ENCODE measurements around the gene MPRIP.

Gene MPRIP

DNA sequence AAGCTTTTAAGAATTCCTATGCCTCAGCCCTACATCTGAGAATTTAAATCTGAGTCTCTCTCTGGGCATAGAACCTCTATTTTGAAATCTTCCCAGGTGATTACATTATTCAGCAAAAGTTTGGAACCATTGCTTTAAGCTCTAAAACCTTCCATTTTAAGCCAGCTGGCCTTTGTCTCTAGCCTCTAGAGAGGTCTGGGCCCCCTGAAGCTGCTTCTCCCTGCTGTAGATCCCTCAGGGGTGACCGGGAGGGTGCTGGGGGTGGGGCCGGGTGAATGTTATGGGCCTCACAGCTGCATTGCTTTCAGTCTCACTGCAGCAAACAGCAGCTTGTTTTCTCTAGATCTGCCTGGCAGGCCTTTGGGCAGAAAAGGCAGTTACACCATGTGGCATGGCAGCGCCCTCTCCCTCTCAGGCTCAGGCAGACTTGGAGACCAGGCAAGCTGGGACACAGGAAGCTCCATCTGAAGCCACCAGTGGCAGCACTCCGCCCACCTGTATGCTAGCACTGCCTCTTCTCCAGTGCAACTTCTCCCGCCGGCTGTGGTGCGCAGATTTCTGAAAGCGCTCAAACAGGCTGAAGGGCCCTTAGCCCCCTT lies 66.3 kb downstream of the MPRIP start:
- DNase-seq (ENCODE audit: low read depth): no peak

DNA sequence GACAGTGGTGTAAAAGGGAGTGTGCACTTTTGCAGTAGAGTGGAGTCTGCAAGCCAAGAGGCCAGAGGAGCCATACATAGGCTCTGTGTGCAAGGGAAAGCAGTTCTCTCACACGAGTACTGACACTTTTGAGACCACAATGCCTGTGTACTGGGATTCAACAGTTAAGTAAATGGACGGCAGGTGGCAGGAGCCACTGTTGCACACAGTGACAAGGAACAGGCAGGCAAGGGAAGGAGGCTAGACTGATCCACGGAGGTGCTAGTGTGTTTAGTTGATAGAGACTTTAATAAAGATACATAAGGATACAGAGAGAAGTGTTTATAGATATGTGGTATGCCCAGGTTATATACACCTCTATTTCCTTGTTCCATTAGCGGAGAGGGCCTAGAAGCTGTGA lies 67.0 kb downstream of the MPRIP start:
- no peak for DNase-seq (ENCODE audit: low read depth)

DNA sequence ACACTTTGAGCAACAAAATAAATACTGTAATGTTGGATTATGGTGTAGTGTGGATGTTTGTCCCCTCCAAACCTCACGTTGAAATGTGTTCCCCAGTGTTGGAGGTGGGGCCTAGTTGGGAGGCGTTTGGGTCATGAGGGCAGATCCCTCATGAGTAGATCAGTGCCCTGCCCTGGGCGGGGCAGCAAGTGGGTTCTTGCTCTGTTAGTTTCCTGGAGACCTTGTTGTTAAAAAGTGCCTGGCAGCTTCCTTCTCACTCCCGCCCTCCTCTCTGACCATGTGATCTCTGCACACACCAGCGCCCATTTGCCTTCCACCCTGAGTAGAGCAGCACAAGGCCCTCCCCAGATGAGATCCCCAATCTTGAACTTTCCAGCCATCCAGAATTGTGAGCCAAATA lies 67.7 kb downstream of the MPRIP start:
- DNase-seq (ENCODE audit: low read depth): no peak

DNA sequence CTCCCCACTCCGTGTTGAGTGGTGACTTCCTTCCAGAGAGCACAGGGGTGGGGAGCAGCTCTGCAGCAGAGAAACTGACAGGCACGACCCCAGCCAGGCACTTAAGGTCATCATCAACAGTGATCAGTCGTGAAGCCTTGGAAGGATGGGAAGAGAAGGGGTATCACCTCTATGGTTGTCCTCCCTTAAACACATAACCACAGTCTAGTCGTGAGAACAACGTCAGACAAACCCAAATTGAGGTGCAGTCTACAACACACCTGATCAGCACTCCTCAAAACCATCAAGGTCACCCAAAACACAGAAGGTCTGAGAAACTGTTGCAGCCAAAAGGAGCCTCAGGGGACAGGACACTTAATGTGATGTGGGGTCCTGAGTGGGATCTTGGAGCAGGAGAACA lies 68.3 kb downstream of the MPRIP start:
- DNase-seq (ENCODE audit: low read depth): no peak

DNA sequence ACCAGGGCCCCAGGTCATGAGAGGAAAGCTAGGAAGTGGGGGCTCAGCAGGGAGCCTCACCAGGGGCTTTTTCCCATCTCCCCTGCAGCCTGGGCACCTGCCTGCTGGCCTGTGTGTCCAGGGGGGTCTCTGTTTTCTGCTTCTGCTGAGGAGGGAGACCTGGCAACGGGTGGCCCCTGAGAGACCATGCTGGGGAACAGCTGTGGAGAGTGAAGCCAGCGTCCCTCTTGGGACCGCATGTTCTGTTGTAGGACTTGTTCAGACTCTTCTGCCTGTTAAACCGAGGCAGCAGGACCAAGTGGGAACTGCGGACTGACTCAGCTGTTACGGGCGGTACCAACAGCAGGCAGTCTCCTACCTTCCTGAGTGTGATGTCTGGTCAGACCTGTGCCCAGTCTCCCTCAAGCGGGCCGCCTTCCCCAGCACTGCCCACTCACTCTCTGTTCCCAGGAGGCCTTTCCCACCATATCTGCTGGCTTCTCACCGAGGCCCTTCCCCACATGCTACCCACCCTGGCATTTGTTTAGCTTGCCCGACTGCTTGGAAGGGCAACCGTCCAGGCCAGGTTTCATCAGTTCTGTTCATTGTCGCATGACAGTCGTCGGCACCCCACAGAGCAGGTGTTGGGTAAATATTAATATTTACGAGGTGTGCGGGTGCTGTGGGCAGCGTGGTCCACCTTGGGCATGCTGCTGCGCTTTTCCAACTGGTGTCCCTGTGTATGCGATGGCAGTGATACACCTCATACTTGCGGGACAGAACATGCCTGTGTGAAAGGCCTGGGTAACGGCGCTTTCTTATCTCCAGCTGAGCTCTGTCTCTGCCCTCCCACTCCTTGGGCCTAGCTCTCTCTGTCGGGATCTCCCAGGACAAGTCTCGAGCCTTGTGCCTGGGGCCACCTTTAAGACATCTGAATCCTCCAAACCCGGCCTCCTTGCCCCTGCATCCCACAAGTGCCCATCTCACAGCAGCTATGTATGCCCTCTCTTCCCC lies 69.4 kb downstream of the MPRIP start:
- DNase-seq (ENCODE audit: low read depth): no peak

DNA sequence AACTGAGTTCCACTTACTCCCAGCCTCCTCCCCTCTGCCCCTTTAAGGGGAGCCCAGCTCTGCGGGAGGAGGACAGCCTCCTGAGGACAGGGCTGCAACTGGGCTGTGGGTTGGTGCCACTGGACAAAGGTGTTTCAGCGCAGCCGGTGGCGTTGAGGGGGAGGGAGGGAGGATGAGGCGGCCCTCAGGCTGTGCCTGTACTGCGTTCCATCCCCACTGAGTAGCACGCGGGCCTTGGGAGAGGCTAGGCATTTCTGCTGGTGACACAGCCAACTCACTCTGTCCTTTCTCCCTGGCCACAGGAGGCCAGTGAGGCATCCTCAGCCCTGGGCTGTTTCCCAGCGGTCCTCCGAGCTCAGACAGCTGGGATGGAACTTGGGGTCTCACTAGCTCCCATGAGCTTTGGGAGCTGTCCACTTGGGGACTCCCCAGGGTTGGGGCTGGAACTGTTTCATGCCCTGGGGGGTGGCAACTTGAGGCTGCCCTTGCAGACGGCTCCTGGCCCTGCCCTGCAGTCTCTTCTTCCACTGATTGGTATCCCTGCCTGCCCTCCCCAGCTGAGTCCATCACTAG lies 70.5 kb downstream of the MPRIP start:
- DNase-seq (ENCODE audit: low read depth): no peak

DNA sequence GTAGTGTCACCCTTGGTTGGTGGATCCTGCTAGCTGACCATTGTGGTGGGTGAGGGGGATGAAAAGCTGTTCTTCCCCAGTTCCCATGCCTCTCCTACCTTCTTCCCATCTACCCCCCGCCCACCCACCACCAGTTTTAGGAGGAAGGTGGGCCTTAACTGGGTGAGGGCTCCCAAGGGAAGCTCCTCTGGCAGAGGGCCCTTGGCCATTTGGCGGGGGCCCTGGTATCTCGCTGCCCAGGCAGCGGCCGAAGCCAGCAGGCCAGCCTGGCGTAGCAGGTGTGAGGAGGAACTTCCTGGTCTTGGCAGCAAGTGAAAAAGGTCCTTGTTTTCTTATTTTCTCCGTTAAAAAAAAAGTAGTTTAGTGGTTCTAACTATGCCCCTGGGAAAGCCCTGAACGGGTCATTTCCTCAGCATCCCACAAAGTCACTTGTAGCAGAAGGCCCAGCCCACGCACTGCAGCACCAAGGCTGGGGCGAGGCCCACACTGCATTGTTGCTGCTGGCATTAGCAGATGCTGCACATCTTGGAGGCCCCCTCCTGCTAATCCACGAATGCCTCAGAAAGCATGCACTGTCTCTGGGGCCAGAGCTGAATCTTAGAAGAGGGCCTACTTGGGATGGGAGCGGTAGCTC lies 72.5 kb downstream of the MPRIP start:
- no peak for DNase-seq (ENCODE audit: low read depth)

DNA sequence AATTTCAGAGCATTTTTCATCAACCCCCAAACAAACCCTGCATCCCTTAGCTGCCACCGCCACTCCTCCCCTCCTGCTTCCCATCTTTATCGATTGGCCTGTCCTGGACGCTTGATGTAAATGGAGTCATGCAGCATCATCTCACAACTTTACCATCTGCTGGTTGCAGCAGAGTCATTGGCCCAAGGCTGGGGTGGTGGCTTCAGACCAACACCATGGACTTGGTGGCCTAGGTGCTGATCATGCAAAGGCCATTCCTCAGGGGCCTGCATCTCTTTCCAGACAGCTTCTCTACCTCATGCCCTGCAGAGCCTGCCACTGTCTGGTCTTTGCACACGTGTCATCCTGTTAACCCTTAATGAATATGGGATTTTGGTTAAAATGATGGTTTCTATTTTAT lies 73.4 kb downstream of the MPRIP start:
- no peak for DNase-seq (ENCODE audit: low read depth)

DNA sequence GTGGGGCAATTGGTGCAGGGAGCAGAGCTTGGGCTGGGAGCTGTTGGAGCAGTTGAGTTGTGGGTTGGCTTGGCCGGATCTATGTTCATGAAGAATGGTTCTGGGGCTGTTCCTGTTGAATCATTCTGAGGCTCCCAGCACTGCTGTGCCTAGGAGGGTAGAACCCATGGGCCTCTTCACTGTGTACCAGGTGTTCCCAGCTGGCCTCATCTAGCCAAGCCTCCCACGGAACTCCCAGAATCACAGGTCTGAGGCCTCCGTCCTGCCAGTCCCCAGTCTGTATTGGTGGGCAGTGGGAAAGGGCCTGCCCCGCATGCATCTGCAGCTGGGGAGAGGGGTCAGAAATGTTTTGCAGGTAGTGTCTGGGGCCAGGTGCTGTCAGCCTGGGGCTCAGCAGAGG lies 74.1 kb downstream of the MPRIP start:
- DNase-seq (ENCODE audit: low read depth): no peak

DNA sequence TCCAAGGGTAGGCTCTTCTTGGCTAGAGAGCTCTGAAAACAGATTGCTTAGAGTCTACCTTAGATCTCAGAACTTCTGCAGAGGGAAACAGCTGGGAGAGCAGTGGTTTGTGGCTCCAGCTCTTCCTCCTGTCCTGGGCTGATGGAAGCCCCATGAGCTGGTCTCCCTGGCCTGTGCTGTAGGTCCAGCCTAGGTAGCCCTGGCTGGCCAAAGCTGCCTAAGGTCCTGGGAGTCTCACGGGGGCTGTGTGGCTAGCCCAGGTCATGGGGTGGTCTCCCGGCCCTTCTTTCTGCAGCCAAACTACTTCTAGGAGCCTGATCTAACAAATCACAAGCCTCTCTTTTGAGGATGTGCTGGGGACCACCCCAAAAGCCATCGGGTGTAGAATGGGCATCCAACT lies 75.7 kb downstream of the MPRIP start:
- DNase-seq (ENCODE audit: low read depth): no peak

DNA sequence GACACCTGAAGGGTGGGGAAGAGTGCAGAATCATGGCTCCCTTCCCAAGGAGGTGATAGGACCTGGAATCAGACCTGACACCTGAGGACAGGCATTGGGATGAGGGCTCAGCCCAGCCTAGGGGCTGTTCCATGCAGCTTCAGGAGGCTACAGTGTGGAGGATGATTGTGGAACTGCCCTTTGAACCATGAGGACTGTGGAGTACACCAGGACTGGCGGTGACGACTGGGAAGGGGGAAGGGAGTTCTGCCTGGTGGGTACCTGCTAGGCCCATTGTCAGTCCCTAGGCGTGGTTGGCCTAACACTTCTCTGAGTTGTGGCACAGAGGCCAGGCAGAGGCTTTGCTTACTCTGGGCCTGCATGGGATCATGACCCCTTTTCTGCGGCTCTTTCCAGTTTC lies 76.1 kb downstream of the MPRIP start:
- no peak for DNase-seq (ENCODE audit: low read depth)

DNA sequence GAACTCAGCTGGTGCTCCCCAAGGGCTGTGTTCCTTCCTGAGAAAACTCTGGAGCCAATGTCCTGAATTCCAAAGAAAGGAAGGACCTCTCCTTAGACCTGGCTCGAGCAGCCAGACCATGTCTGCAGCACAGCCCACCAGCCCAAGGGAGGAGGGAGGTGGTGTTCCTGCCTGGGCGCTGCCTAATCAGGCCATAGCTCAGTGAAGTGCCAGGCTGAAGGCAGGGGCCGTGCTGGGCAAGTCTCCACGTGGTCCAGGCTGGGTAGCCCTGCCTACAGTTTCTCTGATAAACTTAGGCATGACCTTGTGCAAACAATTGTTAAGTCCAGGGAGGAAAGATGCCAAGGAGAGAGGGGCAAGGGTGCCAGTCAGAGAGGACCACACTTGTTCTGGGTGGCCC lies 76.8 kb downstream of the MPRIP start:
- no peak for DNase-seq (ENCODE audit: low read depth)

DNA sequence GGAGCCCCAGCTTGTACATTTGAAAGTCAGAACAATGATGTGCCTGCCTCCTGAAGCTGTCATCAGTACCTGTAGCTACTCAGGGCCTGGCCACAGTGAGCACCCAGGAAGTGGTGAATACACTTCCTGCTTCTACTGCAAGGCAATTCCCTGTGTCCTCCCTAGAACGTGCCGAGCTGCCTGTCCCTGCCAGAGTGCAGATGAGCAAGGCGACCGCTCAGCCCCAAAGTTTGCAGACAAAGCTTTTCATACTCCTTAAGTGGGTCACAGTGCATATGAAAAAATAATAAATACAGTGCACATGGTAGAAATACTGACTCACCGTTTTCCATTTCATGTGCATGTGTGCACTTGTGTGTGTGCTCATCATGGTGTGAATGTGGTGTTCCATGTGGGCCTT lies 77.3 kb downstream of the MPRIP start:
- DNase-seq (ENCODE audit: low read depth): peak; percentile 33

DNA sequence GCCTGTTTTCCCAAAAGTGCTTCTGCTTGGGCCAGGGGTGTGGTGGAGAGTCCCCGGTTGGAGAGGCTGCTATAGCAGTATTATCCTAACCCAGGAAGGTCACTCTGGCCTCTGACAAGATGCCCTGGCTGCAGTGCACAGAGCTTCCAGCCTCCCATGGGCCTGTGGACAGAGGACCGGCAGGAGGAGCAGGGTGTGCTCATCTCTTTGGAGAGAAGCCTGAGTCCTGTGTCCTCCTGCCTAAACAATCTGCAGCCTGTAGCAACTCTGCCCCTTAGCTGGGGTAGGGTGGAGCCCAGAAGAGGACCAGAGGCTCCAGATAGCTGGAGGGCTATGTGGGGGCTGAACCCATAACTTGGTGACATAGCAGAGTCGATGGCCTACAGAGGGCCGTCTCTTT lies 78.0 kb downstream of the MPRIP start:
- DNase-seq (ENCODE audit: low read depth): no peak

DNA sequence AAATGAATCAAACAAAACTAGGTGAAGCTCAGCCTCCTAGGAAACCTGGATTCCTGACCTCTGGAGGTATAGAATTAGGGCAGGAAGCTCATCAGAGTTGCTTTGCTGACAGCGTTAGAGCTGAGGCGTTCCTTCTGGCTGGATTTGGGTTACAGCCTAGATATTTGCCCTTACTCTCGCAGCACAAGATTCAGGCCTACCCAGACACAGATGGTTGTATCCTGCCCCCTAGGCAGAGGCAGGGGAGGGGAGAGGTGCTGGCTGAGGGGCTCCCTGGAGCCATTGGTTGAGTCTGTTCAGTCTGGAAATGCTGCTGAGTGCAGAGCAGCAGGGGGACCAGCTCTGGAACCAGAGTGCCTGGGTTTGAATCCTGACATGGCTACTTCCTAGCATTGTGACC lies 78.4 kb downstream of the MPRIP start:
- no peak for DNase-seq (ENCODE audit: low read depth)

DNA sequence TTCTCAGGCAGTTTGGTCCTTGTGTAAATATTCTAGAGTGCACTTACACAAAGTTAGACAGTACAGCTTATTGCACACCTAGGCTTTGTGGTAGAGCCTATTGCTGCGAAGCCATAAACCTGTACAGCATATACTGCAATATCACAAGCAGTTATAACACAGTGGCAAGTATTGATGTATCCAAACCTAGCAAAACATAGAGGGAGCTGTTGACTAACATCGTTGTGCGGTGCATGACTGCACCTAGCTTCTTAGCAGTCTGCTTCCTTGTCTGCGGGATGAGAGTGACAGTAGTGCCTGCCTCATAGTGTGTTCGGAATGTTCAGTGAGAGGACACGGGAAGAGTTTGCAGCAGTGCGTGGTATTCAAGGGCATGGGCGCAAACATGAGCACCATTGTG lies 78.9 kb downstream of the MPRIP start:
- DNase-seq (ENCODE audit: low read depth): no peak

DNA sequence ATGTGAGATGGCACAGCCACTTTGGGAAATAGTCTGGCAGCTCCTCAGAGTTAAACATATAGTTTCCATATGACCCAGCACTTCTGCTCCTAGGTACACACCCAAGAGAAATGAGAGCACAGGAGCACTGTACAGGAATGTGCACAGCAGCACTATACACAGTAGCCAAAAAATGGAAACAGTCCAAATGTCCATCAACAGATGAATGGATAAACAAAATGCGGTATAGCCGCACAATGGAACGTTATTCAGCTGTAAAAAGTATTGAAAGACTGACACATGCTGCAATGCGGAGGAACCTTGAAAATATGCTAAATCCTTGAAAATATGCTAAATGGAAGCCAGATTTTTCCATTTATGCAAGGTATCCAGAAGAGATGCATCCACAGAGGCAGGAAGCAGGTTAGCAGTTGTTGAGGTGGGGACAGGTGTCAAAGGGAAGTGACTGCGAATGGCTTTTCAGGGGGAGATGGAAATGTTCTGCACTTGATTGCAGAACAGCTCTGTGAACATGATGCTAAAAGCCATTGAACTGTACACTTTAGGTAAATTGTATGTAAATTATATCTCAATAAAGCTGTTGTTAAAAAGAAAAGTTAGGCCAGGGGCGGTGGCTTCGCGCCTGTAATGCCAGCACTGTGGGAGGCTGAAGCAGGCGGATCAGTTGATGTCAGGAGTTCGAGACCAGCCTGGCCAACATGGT lies 80.7 kb downstream of the MPRIP start:
- DNase-seq (ENCODE audit: low read depth): no peak

DNA sequence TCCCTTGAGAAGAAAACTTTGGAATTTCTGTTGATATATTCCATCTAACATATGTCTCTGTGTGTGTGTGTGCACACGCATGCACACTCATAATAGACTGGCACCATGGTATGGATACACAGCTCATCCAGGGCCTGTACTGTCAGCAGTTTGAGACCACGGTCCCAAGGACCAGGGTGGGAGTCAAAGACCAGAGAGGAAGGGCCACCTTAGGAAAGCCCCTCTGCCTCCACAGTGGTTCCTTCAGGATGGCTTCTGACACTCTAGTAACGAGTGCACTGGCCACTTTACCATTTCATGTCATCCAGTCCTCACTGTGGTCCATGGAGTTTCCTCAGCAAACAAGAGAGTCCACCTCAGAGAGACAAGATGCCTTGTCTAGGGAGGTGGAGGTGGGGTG lies 82.1 kb downstream of the MPRIP start:
- no peak for DNase-seq (ENCODE audit: low read depth)

DNA sequence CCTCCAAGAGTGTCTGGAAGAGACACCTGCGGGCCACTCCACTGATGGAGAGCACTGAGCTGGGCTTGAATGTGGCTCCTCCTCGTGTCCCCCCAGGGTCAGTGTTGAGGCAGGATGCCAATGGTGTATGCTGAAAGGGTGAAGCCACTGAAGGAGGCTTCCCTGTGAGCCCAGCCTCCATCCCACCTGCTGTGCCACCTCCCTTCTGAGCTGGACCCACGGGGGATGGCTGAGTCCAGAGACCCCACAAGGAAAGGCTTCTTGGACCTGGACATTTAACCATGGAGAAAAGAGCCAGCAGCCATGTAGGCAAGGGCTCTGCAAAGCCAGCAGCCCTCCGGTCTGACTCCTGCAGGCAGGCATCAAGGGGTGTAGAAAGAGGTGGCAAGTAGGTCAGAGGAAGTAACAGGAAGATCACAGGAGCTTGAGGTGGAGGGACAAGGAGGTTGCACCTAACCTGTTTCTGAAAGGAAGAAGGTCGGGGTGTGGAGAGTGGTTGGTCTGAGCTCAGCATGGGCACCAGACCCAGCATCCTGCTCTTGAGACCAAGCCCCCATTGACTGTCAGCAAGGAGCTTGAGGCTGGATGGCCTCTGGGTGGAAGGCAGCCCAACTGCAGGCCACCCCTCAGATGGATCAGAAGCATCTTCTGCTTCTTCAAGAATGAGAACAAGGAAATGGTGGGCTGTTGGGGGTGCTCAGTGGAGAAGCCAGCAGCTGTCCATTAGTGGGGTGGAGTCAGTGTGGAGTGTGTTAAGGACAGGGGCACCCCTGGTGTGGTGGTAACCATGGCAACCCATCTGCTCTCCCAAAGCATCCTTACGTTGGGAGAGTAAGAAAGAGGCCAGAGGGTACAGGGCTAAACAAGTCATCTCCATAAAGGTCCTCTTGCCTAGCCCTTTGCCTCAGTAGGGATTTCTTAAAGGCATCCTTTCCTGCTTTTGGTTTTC lies 83.2 kb downstream of the MPRIP start:
- DNase-seq (ENCODE audit: low read depth): no peak

DNA sequence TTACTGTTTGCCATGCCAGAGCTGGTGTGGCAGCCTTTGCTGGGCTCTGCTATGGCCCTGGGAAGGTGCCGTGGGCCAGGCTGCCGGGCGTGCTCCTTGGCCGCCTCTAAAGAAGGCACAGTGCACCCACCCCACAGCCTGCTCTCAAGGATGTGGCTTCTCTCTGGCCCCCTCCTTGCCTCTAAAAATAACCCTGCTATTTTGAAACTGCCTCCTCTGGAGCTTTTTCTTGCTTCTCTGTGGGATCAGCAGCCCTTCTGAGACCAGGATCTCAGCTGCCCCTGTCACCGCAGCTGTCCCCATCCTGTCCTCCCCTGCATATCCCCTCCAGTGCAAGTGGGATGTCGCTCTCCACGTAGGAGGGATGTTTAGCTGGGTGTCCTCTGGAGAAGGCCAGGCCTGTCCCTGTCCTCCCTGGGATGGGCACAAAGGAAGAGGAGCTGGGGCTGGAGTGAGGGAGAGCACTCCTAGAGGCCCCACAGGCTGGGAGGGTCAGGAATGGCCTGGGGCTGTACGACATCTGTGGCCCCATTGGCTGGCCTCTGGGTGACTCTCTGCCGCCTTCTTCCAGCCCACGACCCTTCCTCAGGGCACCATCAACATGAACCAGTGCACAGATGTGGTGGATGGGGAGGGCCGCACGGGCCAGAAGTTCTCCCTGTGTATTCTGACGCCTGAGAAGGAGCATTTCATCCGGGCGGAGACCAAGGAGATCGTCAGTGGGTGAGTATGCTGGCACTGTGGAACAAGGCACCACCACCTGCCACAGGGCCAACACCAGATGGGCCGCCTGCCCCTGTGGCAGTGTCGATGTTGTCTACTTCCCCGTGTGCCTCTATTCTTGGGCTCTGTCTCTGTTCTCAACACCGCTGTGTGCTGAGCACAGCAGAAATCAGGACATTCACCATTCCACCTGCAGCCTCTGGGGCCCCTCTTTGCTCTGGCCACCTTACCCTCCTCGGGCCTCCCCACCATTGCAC lies 84.2 kb downstream of the MPRIP start:
- no peak for DNase-seq (ENCODE audit: low read depth)

Measured in stimulated activated CD8-positive, alpha-beta memory T cell treated with anti-CD3 and anti-CD28 coated beads, Interleukin-4, amount 100 ng/mL, for 24 hours (primary cell).